ENCODE measurements around the gene LSM12. TPM values are rescaled to one million over a fixed set of nuclear protein-coding genes. Genes with fewer than 3 reads are reported as not detected.

Gene LSM12
- total and polyA plus RNA-seq, 12 donors: 25.2 to 60.7 (median 42.3) TPM

DNA sequence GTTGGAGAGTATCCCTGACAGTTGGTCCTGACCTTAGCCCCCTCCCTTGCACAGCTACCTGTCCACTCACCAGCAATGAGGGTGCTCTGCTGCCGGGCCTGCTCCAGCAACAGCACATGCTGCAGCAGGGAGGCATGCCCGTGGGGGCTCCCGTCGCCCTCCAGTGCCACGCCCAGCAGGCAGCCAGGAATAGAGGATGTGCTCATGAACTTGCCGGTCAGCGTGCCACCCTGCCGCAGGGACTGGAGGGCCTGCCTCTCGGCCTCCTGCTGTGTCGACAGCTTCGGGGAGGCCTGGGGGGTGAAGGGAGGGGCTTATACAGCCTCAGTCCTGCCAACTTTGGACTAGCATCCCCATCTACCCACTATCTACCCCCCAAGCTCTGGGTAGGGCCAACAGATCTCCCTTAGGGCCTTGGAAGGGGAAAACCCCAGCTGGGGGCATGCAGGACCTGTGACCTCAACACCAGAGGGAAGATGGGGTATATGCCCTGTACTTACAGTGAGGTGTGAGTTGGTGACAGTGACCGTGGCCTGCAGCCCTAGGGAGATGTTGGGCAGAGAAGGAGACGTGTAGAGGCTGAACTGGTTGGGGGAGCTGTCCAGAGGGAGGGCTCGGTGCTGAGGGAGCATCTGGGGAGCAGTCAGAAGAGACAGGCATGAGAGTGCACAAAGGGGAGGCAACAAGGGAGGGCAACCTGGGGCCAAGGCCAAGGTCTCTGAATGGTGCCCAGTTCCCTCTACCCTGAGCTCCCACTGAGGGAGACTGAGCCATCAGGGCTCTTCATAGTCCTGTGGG, 24.9 kb upstream of the LSM12 start:
- Histone ChIP-seq H3K27ac (no peak overlapping the region), H3K9me3 (no peaks in the 10 kb centered on the region), H3K27me3 (no peaks in the 10 kb centered on the region), H3K36me3 (peaks cover 0 to 77% (median 55%) of the 10 kb centered on the region in 9 donors), H3K4me1 (peaks cover 3 to 34% (median 20%) of the 10 kb centered on the region in 9 donors), H3K4me3 (no peak overlapping the region)
- intact Hi-C loops (cut with DNase I): no loop called here
- WGBS, 2 donors: 64 to 77% methylated on average over 14 of the region's 14 CpGs
- ATAC-seq (no peak), DNase-seq (no peak)
- TF ChIP-seq, protein P1, sequence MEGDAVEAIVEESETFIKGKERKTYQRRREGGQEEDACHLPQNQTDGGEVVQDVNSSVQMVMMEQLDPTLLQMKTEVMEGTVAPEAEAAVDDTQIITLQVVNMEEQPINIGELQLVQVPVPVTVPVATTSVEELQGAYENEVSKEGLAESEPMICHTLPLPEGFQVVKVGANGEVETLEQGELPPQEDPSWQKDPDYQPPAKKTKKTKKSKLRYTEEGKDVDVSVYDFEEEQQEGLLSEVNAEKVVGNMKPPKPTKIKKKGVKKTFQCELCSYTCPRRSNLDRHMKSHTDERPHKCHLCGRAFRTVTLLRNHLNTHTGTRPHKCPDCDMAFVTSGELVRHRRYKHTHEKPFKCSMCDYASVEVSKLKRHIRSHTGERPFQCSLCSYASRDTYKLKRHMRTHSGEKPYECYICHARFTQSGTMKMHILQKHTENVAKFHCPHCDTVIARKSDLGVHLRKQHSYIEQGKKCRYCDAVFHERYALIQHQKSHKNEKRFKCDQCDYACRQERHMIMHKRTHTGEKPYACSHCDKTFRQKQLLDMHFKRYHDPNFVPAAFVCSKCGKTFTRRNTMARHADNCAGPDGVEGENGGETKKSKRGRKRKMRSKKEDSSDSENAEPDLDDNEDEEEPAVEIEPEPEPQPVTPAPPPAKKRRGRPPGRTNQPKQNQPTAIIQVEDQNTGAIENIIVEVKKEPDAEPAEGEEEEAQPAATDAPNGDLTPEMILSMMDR (IDR thresholded peaks at IDR 0.05): no peak

DNA sequence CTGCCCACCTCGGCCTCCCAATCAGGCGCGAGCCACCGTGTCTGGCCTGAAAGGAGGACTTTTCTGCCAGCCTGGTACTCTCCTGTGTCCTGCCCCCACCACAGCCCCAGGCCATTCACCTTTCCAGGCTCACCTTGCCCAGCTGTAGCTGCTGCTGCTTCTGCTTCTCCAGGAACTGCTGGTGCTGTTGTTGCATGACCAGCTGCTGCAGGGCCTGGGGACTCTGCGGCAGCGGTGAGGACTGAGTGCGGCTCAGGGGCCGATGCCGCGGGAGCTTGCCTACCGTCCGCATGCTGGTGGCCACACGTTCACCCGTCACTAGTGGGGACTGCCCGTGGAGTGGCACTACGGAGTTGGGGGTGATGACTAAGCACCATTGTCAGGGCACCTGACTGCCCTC, 21.8 kb upstream of the LSM12 start:
- ATAC-seq: no peak
- no peaks in the 10 kb centered on the region for H3K27me3 ChIP-seq
- no peak overlapping the region for H3K27ac ChIP-seq
- DNase-seq: no peak
- H3K4me1 ChIP-seq: peaks cover 0 to 4% (median 0%) of the 10 kb centered on the region in 9 donors
- intact Hi-C loops (cut with DNase I): no loop called here
- no peaks in the 10 kb centered on the region for H3K9me3 ChIP-seq
- peaks cover 0 to 100% (median 76%) of the 10 kb centered on the region in 9 donors for H3K36me3 ChIP-seq
- no peak overlapping the region for H3K4me3 ChIP-seq
- 93 to 95% methylated on average over 16 of the region's 16 CpGs for WGBS, 2 donors
- TF ChIP-seq, protein P1 (IDR thresholded peaks at IDR 0.05): no peak

- intact Hi-C loops (cut with DNase I): no loop called here
- no peak for ATAC-seq
- DNase-seq: no peak
- TF ChIP-seq, protein P1 (IDR thresholded peaks at IDR 0.05): no peak
- Histone ChIP-seq H3K27me3 (no peaks in the 10 kb centered on the region), H3K4me3 (no peak overlapping the region), H3K4me1 (peaks cover 0 to 4% (median 0%) of the 10 kb centered on the region in 9 donors), H3K36me3 (peaks cover 0 to 100% (median 77%) of the 10 kb centered on the region in 9 donors), H3K27ac (peak overlapping the region in 1 of 10 donors; percentile 21), H3K9me3 (no peaks in the 10 kb centered on the region)
- 62 to 66% methylated on average over 7 of the region's 8 CpGs for WGBS, 2 donors
Observed at GRCh38 chr17:44087319-44087718, 20.8 kb upstream of the LSM12 start.

- TF ChIP-seq, protein P1 (IDR thresholded peaks at IDR 0.05): no peak
- intact Hi-C loops (cut with DNase I): no loop called here
- Histone ChIP-seq H3K4me3 (no peak overlapping the region), H3K27me3 (no peaks in the 10 kb centered on the region), H3K9me3 (no peaks in the 10 kb centered on the region), H3K27ac (peak overlapping the region in 4 of 10 donors; percentile 21 to 66 (median 38)), H3K36me3 (peaks cover 0 to 100% (median 76%) of the 10 kb centered on the region in 9 donors), H3K4me1 (peaks cover 0 to 4% (median 0%) of the 10 kb centered on the region in 9 donors)
- WGBS, 2 donors: 58 to 59% methylated on average over 23 of the region's 23 CpGs
- DNase-seq (no peak), ATAC-seq (peak in 4 of 8 donors; percentile 5 to 64 (median 22))
Observed at GRCh38 chr17:44086364-44087311, 20.2 kb upstream of the LSM12 start.
